22Rv1 (cell line): ENCODE data around the gene MAGI3.
"Not testable (repeated sequence)": the region's sequence is repeated elsewhere in the genome, so short reads cannot be mapped to it uniquely, and the experiment has no call there.

Experiments used
- ZFX ChIP-seq: fragments of 450-650 bp; IDR thresholded peaks from 2 replicates; pipeline ENCODE4 v1.6.1; 2017; ENCODE audit warnings: antibody characterized with exemption, borderline replicate concordance
- TF ChIP-seq, protein P1 (sequence below): fragments of 450-650 bp; IDR thresholded peaks from 2 replicates; pipeline ENCODE4 v1.5.1; 2017; ENCODE audit warnings: mild to moderate bottlenecking

- TF ChIP-seq, protein P1, sequence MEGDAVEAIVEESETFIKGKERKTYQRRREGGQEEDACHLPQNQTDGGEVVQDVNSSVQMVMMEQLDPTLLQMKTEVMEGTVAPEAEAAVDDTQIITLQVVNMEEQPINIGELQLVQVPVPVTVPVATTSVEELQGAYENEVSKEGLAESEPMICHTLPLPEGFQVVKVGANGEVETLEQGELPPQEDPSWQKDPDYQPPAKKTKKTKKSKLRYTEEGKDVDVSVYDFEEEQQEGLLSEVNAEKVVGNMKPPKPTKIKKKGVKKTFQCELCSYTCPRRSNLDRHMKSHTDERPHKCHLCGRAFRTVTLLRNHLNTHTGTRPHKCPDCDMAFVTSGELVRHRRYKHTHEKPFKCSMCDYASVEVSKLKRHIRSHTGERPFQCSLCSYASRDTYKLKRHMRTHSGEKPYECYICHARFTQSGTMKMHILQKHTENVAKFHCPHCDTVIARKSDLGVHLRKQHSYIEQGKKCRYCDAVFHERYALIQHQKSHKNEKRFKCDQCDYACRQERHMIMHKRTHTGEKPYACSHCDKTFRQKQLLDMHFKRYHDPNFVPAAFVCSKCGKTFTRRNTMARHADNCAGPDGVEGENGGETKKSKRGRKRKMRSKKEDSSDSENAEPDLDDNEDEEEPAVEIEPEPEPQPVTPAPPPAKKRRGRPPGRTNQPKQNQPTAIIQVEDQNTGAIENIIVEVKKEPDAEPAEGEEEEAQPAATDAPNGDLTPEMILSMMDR = not testable (repeated sequence)
- TF ChIP-seq ZFX = not testable (repeated sequence)
These were observed 214.2 kb downstream of the MAGI3 start for GRCh38 chr1:113604466-113604865.
